Suprapubic skin (tissue), 4 donors: ENCODE measurements around the gene CDH4.

Source experiments
- EP300 ChIP-seq: sonication (generic); formaldehyde crosslinking; IDR thresholded peaks from one replicate; pipeline ENCODE4 v1.6.1; 2017; ENCODE audit warnings: antibody characterized with exemption
- POLR2A ChIP-seq, 2 donors: fragments of 450-650 bp; IDR thresholded peaks; one replicate each; pipeline ENCODE4 v1.6.1; 2017; ENCODE audit warnings: antibody characterized with exemption in 2 of 2, mild to moderate bottlenecking in 2 of 2, moderate library complexity in 2 of 2
- POLR2AphosphoS5 ChIP-seq, 3 donors: sonication (generic); formaldehyde crosslinking; IDR thresholded peaks; one replicate each; pipeline ENCODE4 v1.6.1; 2017; ENCODE audit warnings: antibody characterized with exemption in 3 of 3
- TF ChIP-seq, protein P1 (sequence below), 2 donors: fragments of 200-600 bp in 1 of 2; fragments of 450-650 bp in 1 of 2; sonication (generic) in 1 of 2; IDR thresholded peaks; one replicate each; pipeline ENCODE4 v1.5.1; 2016 to 2019; ENCODE audit warnings: antibody characterized with exemption in 2 of 2, mild to moderate bottlenecking in 1 of 2, moderate library complexity in 1 of 2

DNA sequence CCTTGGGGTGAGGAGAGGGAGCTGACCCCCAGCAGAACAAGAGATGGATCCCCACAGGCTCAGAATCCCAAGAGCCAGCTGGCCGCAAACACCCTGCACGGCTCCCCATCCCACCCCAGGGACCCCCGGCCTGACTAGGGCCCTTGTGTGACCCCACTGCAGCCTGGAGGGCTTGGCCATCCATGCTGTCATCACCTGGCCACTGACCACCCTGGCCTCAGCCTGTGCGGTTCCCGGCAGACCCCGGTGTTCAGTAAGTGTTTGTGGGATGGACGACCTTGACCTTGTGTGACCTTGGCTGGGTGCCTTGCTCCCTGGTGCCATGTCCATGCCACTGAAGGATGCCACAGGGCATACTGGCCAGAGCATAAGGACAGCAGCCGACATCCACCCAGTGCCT is 485.3 kb downstream of the CDH4 start:
- TF ChIP-seq EP300 (no peak), POLR2A (IDR thresholded peaks at IDR 0.05) (no peak), POLR2AphosphoS5 (IDR thresholded peaks at IDR 0.05) (no peak)
- TF ChIP-seq, protein P1, sequence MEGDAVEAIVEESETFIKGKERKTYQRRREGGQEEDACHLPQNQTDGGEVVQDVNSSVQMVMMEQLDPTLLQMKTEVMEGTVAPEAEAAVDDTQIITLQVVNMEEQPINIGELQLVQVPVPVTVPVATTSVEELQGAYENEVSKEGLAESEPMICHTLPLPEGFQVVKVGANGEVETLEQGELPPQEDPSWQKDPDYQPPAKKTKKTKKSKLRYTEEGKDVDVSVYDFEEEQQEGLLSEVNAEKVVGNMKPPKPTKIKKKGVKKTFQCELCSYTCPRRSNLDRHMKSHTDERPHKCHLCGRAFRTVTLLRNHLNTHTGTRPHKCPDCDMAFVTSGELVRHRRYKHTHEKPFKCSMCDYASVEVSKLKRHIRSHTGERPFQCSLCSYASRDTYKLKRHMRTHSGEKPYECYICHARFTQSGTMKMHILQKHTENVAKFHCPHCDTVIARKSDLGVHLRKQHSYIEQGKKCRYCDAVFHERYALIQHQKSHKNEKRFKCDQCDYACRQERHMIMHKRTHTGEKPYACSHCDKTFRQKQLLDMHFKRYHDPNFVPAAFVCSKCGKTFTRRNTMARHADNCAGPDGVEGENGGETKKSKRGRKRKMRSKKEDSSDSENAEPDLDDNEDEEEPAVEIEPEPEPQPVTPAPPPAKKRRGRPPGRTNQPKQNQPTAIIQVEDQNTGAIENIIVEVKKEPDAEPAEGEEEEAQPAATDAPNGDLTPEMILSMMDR (IDR thresholded peaks at IDR 0.05) = no peak
